KMS-11 (cell line): ENCODE results near the gene DLG5.

ENCODE experiments used
- H2AFZ ChIP-seq: fragments of 200-600 bp; sonication (generic); 2 replicates; pipeline ENCODE4 v1.6.1; 2016; ENCODE audit warnings: antibody characterized with exemption, mixed run types, low read depth
- H3K27ac ChIP-seq: fragments of 200-600 bp; sonication (generic); 2 replicates; pipeline ENCODE4 v1.6.1; 2016; ENCODE audit warnings: mild to moderate bottlenecking, mixed run types
- H3K27me3 ChIP-seq: fragments of 200-600 bp; sonication (generic); 2 replicates; pipeline ENCODE4 v1.6.1; 2017; ENCODE audit warnings: mild to moderate bottlenecking, low read depth, mixed run types, moderate library complexity; ENCODE audit not compliant: insufficient read depth
- H3K36me3 ChIP-seq: fragments of 200-600 bp; sonication (generic); 2 replicates; pipeline ENCODE4 v1.6.1; 2017; ENCODE audit warnings: mild to moderate bottlenecking, mixed run types; ENCODE audit not compliant: insufficient read depth
- H3K4me1 ChIP-seq: fragments of 200-600 bp; sonication (generic); 2 replicates; pipeline ENCODE4 v1.6.1; 2016; ENCODE audit warnings: mild to moderate bottlenecking, low read depth, mixed run types; ENCODE audit not compliant: poor library complexity, severe bottlenecking
- H3K4me2 ChIP-seq: fragments of 200-600 bp; sonication (generic); 2 replicates; pipeline ENCODE4 v1.7.0; 2016; ENCODE audit warnings: mild to moderate bottlenecking, mixed run types
- H3K4me3 ChIP-seq: fragments of 200-600 bp; sonication (generic); IDR thresholded peaks from 2 replicates; pipeline ENCODE4 v1.6.1; 2017; ENCODE audit warnings: low read depth, low read length, mixed read lengths; ENCODE audit not compliant: insufficient read depth
- H3K79me2 ChIP-seq: fragments of 200-600 bp; sonication (generic); 2 replicates; pipeline ENCODE4 v1.6.1; 2016; ENCODE audit warnings: low read depth, mixed run types; ENCODE audit not compliant: insufficient read depth
- H3K9ac ChIP-seq: fragments of 200-600 bp; sonication (generic); 2 replicates; pipeline ENCODE4 v1.6.1; 2016; ENCODE audit warnings: mild to moderate bottlenecking, mixed run types
- H4K20me1 ChIP-seq: fragments of 200-600 bp; sonication (generic); 2 replicates; pipeline ENCODE4 v1.6.1; 2016; ENCODE audit warnings: mild to moderate bottlenecking, mixed run types; ENCODE audit not compliant: insufficient read depth
- CTCF ChIP-seq: fragments of 200-600 bp; sonication (generic); conservative IDR thresholded peaks from 2 replicates; pipeline ENCODE4 v1.6.1; 2017; ENCODE audit warnings: low read depth, mild to moderate bottlenecking, antibody characterized with exemption, low read length, moderate library complexity, mixed read lengths

DLG5 gene

DNA sequence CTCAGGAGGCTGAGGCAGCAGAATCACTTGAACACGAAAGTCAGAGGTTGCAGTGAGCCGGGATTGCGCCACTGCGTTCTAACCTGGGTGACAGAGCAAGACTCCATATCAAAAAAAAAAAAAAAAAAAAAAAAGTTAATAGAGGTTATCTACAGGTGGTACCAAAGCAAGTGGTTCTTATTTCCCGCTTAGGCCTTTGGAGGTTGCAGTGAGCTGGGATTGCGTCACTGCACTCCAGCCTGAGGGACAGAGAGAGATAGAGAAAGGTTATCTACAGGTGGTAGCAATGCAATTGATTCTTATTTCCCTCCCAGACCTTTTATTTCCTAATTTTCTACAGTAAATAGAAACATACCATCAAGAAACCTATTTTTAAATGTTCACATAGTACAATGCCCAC lies 98.2 kb downstream of the DLG5 start:
- no peaks in the 10 kb centered on the region for H3K36me3 ChIP-seq
- H3K9ac ChIP-seq, result no peak overlapping the region
- H3K27ac ChIP-seq, result no peak overlapping the region
- H3K79me2 ChIP-seq, result no peaks in the 10 kb centered on the region
- no peak overlapping the region for H2AFZ ChIP-seq
- H3K4me2 ChIP-seq, result no peak overlapping the region
- no peak for TF ChIP-seq CTCF
- H3K4me3 ChIP-seq, result no peak overlapping the region
- H4K20me1 ChIP-seq, result no peaks in the 10 kb centered on the region
- H3K27me3 ChIP-seq, result no peaks in the 10 kb centered on the region
- peaks cover 7% of the 10 kb centered on the region for H3K4me1 ChIP-seq

- H3K79me2 ChIP-seq, result no peaks in the 10 kb centered on the region
- TF ChIP-seq CTCF, result no peak
- no peak overlapping the region for H3K27ac ChIP-seq
- no peak overlapping the region for H3K4me3 ChIP-seq
- H2AFZ ChIP-seq, result no peak overlapping the region
- no peak overlapping the region for H3K9ac ChIP-seq
- no peak overlapping the region for H3K4me2 ChIP-seq
- no peaks in the 10 kb centered on the region for H4K20me1 ChIP-seq
- H3K36me3 ChIP-seq, result no peaks in the 10 kb centered on the region
- H3K27me3 ChIP-seq, result no peaks in the 10 kb centered on the region
- peaks cover 7% of the 10 kb centered on the region for H3K4me1 ChIP-seq
Observed at GRCh38 chr10:77827366-77827765, 99.2 kb downstream of the DLG5 start.

DNA sequence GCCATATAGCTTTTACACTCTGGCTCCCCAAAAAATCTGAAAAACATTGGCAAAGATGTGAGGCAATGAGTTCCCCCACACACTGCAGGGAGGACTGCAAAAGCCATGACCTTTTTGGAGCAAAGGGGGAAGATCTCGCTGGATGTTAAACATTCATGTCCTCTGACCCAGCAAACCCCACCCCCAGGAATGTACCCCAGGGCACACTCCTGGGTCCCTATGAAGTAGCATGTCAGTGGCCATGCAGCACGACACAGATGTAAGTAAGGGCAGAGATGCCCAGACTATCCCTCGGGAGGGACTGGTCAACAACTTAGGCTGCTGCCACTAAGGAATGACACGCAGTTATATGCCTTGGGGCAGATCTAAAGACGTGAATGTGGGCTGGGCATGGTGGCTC lies 100.6 kb downstream of the DLG5 start:
- no peaks in the 10 kb centered on the region for H3K36me3 ChIP-seq
- no peak overlapping the region for H3K9ac ChIP-seq
- no peak overlapping the region for H2AFZ ChIP-seq
- H3K79me2 ChIP-seq, result no peaks in the 10 kb centered on the region
- no peak overlapping the region for H3K4me3 ChIP-seq
- H4K20me1 ChIP-seq, result no peaks in the 10 kb centered on the region
- H3K4me2 ChIP-seq, result no peak overlapping the region
- H3K27me3 ChIP-seq, result no peaks in the 10 kb centered on the region
- TF ChIP-seq CTCF, result no peak
- H3K27ac ChIP-seq, result no peak overlapping the region
- peaks cover 7% of the 10 kb centered on the region for H3K4me1 ChIP-seq

- H3K9ac ChIP-seq, result no peak overlapping the region
- TF ChIP-seq CTCF, result no peak
- H3K4me1 ChIP-seq, result peaks cover 7% of the 10 kb centered on the region
- no peaks in the 10 kb centered on the region for H4K20me1 ChIP-seq
- no peaks in the 10 kb centered on the region for H3K27me3 ChIP-seq
- H3K36me3 ChIP-seq, result no peaks in the 10 kb centered on the region
- H3K79me2 ChIP-seq, result no peaks in the 10 kb centered on the region
- H2AFZ ChIP-seq, result no peak overlapping the region
- H3K27ac ChIP-seq, result no peak overlapping the region
- H3K4me3 ChIP-seq, result no peak overlapping the region
- no peak overlapping the region for H3K4me2 ChIP-seq
Observed at GRCh38 chr10:77824908-77825307, 101.6 kb downstream of the DLG5 start.
